NOMO-1 treated with DMSO at 0.1 percent for 48 hours (cell line): ENCODE measurements around the gene PCDH12.
"Not testable (repeated sequence)": the region's sequence is repeated elsewhere in the genome, so short reads cannot be mapped to it uniquely, and the experiment has no call there.

ENCODE experiments used
- DNase-seq: peaks from one replicate; lab custom pipeline; 2025; ENCODE audit not compliant: unreplicated experiment; lab: John Stamatoyannopoulos, UW

Gene PCDH12

DNA sequence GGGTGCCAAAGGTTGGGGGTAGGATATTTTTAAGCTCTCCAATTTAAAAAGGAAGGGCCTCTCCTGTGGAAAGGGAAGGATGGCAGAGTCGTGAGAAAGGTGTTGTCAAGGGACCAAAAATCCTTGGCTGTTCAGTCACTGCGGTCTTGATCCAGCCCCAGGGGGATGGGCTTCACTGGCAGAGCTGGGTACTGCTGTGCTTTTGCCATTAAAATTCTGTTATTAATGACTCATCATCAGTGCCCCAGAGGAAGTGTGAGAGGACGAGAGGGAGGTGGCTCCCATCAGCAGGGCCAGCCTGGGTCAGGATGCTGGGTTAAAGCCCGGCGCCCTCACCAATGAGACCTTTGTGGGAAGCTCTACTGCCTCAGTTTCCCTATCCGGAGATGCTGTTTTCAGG lies 16.7 kb downstream of the PCDH12 start:
- DNase-seq = no peak

DNA sequence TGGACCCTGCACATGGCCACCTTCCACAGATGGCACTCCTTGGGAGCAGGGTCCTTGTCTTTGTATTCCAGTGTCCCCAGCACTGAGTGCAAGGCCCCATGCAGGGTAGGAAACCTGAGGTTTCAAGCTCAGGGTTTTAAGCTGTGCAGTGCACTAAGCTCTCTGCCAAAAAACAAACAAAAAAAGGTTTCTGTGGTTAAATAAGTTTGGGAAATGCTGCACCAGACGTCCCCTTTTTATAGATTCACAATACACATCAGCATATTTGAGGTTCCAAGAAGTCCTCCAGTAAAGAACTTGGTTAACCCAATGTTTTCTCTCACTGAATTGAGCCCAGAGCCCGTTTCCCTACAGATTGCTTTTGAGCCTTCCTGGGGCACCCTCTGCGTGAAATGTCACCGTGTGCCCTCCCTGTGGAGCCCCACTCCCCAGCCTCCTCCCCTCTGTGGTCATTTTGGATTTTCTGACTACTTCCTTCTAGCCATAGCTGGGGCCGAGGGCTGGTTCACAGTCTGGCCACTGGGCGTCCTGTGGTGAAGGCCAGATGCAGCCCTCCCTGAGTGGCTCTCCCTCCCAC lies 17.2 kb downstream of the PCDH12 start:
- DNase-seq = no peak

DNA sequence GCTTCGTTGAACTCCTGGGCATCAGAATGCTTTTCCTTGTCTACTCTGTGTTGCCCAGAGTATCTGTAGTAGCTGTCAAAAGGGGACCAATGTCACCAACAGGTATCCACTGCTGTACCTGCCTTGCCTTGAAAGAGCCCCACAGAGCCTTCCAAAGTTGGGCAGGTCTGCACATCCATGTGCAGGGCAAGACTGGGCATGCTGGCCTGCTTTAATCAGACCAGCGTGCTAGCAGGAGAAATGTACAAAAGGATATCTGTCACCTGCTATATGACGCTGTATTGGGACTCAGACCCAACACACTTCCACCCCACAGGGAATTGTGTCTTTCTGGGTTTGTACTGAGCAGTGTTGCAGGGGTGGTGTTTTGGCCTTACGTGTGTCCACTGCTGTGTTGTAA lies 22.5 kb downstream of the PCDH12 start:
- no peak for DNase-seq

- DNase-seq = no peak
Measured at GRCh38 chr5:141934099-141934844, 23.7 kb downstream of the PCDH12 start.

- DNase-seq = no peak
Measured at GRCh38 chr5:141933151-141933550, 24.9 kb downstream of the PCDH12 start.

DNA sequence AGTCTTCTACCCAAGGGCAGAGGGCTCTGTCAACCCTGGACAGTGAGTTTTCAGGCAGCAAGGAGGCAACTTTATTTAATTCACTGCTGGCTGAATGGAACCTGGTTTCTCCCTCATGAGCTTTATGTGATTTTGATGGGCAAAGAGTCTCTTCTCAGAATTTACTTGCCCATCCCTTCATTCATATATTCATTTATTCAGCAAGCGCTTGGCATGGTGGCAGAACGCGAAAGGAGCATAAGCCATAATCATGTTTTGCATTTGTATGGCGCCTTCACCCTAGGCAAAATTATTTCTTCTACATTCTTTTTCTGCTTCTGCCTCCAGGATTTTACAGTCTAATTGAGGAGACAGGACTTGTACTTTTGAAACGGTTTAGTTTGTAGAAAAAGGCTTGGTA lies 26.3 kb downstream of the PCDH12 start:
- DNase-seq = no peak

GRCh38 chr5:141929398-141930058 lies 28.5 kb downstream of the PCDH12 start:
- no peak for DNase-seq

GRCh38 chr5:141928051-141928450 lies 30.0 kb downstream of the PCDH12 start:
- no peak for DNase-seq

- no peak for DNase-seq
Measured at GRCh38 chr5:141926434-141926833, 31.6 kb downstream of the PCDH12 start.

GRCh38 chr5:141923448-141924313 lies 34.3 kb downstream of the PCDH12 start, which contains the start of gene DELE1:
TSS of gene DELE1 (plus strand) at chr5:141923871. CDS start at chr5:141923942, 71 bp downstream.
- peak; percentile 97 for DNase-seq

GRCh38 chr5:141922827-141923447 lies 35.1 kb downstream of the PCDH12 start:
- DNase-seq = not testable (repeated sequence)

GRCh38 chr5:141920771-141921170 lies 37.2 kb downstream of the PCDH12 start:
- DNase-seq = no peak

- DNase-seq = no peak
Measured at GRCh38 chr5:141919218-141920119, 38.5 kb downstream of the PCDH12 start.

- no peak for DNase-seq
Measured at GRCh38 chr5:141917760-141918159, 40.2 kb downstream of the PCDH12 start.

DNA sequence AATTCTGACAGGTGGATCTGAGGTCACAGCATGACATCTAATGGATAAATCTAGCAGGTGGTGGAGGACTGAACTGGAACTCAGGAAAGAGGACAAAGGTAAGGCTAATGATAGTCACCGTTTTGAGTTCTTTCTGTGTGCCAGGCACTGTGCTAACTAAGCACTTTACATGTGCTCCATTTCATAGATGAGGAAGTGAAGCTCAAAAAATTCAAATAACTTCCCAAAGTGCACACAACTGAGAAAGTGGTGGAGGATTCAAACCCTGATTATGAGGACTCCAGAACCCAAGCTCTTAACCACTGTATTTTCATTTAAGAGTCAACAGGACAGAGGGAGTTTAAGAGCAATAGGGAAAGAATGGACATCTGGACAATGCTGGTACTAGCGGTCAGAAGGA lies 41.5 kb downstream of the PCDH12 start:
- DNase-seq = no peak

DNA sequence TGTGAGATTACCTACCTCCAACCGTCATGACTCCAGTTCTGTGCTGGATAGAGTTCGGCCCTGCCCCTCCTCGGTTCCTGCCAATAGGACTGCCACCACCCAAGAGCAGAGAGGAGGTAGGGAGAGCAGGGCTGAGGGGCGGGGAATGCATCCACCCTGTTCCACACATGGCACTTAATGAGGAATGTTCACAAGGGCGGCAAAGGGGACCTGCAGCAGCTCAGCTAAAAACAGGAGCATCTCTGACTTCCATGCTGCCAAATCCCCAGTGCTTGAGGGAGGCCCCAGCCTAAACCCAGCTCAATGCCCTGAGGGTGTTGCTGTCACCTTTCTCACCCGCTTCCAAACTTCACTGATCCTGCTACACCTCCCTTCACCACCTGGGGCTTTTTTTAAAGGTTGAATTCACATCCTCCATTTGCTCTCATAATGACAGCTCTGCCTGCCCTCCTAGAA lies 42.1 kb downstream of the PCDH12 start:
- DNase-seq = no peak

GRCh38 chr5:141914797-141915196 lies 43.2 kb downstream of the PCDH12 start:
- no peak for DNase-seq

- DNase-seq = peak; percentile 83
Measured at GRCh38 chr5:141914199-141914743, 43.7 kb downstream of the PCDH12 start.

DNA sequence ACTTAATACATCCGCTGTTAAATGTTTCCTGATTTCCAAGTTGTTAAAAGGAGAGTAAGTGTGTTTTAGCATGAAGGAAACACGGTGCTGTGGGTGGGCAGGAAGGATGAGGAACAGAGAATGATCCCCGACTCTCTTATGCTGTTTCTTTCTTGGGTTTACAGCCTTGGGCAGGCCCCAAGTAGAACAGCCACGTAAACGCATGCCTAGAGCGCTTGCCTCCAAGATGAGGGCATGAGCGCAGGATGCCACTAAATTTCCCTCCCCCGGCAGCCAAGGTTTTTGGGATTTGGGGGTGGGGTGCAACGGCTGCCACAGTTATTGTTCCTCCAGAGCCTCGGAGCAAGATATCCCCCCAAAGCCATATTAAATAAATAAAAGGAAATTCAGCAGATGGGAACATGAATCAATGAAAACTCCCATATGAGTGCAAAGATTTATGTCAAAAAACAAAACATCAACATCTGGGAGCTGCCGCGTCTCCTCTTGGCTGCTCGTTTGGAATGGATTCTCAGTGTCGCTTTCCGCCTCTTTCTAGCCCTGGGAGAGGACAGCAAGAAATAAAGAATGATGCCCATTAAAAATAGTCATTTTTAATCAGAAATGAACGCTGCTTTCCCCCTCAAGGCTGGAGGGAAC lies 44.3 kb downstream of the PCDH12 start:
- DNase-seq = no peak
